ENCODE results near the gene DLGAP1.

DLGAP1 gene

DNA sequence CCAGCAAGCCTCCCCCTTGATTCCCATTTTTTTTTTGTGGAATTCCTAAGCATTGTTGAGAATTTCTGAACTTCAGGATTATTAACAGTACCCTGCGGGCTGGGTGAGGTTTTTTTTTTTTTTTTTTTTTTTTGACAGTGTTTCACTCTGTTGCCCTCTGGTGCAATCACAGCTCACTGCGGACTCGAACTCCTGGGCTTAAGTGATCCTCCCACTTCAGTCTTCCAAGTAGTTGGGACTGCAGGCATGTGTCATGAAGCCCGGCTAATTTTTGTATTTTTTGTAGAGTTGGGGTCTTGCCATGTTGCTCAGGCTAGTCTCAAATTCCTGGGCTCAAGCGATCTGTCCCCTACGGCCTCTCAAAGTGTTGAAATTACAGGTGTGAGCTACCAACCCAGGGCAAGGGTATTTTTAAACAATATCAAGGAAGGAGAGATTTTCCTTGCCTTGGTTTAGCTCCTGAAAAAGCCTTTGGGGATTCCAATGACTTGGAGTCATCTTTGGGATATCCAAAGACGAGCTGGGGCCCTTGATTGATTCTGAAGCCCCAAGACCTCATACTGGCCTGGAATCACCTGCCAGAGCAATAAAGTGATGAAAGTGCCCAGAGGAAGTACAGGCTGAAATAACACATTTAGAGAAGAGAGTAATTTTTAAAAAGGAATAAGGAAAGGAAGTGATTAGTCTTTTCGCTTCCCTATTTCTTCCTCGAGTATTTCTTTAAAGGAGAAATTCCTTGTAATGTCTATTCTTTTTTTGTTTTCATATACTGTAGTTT, 764.9 kb downstream of the DLGAP1 start:
- no peak for DNase-seq (ENCODE audit: low spot score)
- TF ChIP-seq, protein P1, sequence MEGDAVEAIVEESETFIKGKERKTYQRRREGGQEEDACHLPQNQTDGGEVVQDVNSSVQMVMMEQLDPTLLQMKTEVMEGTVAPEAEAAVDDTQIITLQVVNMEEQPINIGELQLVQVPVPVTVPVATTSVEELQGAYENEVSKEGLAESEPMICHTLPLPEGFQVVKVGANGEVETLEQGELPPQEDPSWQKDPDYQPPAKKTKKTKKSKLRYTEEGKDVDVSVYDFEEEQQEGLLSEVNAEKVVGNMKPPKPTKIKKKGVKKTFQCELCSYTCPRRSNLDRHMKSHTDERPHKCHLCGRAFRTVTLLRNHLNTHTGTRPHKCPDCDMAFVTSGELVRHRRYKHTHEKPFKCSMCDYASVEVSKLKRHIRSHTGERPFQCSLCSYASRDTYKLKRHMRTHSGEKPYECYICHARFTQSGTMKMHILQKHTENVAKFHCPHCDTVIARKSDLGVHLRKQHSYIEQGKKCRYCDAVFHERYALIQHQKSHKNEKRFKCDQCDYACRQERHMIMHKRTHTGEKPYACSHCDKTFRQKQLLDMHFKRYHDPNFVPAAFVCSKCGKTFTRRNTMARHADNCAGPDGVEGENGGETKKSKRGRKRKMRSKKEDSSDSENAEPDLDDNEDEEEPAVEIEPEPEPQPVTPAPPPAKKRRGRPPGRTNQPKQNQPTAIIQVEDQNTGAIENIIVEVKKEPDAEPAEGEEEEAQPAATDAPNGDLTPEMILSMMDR (IDR thresholded peaks at IDR 0.05; ENCODE audit: extremely low read depth, missing control alignments): no peak

DNA sequence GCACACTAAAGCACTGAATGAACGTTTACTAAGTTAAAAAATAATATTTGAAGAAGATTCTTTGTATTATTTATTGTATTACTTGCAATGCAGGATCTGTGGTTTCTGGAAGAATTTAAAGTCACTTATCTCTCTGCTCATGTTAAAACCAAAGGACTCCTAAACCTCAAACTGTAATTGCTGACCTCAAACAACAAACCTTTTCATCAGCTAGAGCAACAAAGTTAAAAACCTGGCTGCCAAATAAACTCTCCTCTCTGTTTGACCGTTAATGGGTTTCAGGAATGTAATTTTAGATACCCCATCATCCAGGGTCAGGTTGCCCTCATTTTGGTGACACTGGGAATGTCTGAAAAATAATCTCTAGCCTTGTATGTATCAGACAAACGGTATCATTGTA, 766.0 kb downstream of the DLGAP1 start:
- TF ChIP-seq, protein P1 (IDR thresholded peaks at IDR 0.05; ENCODE audit: extremely low read depth, missing control alignments): no peak
- no peak for DNase-seq (ENCODE audit: low spot score)

DNA sequence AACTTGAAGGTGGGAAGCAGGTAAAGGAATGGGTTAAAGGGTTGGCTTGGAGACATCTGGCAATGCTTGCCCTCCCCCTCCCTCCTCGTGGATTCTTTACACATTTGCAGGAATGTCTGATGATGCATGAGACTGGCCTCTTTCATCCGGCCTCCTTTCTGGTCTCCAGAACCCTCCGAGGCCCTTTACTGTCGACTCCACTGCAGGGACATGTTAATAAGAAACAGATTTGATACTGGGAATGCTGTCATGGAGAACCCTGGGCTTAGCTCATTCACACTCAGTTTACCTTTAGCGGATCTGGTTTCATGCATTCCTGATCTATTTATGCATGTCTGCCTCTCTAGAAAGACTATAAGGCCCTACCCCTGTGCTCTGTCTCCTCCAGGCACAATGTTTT, 766.4 kb downstream of the DLGAP1 start:
- no peak for DNase-seq (ENCODE audit: low spot score)
- TF ChIP-seq, protein P1 (IDR thresholded peaks at IDR 0.05; ENCODE audit: extremely low read depth, missing control alignments): no peak

- TF ChIP-seq, protein P1 (IDR thresholded peaks at IDR 0.05; ENCODE audit: extremely low read depth, missing control alignments): no peak
- DNase-seq (ENCODE audit: low spot score): no peak
Measured at GRCh38 chr18:3683483-3683882, 771.6 kb downstream of the DLGAP1 start.

- TF ChIP-seq, protein P1 (IDR thresholded peaks at IDR 0.05; ENCODE audit: extremely low read depth, missing control alignments): no peak
- DNase-seq (ENCODE audit: low spot score): no peak
Measured at GRCh38 chr18:3682061-3682460, 773.0 kb downstream of the DLGAP1 start.

DNA sequence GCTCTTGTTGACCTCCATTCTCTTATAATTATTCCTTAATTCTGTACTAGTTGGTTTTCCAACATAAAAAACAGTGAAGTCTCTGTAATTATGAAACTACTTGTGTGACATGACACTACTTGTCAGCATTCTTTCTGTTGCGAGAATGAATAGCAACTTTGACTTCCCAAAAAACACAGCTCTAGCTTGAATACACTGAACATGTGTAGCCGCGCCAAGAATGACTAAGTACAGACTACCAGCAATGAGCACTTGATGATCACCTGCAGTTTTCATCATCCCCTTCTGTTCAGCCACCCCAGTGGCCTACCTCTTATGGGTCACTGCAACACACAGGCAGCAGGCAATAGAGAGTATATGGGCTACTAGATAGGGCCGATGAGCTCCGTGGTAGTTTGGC, 775.9 kb downstream of the DLGAP1 start:
- TF ChIP-seq, protein P1 (IDR thresholded peaks at IDR 0.05; ENCODE audit: extremely low read depth, missing control alignments): no peak
- no peak for DNase-seq (ENCODE audit: low spot score)

GRCh38 chr18:3675994-3676393, 779.1 kb downstream of the DLGAP1 start:
- TF ChIP-seq, protein P1 (IDR thresholded peaks at IDR 0.05; ENCODE audit: extremely low read depth, missing control alignments): no peak
- no peak for DNase-seq (ENCODE audit: low spot score)

Data from GM20000 (cell line).